Neuron (in vitro differentiated cells): Measurements from ENCODE around the gene IFI27L2.

Source experiments
- H2AFZ ChIP-seq: one replicate; pipeline ENCODE4 v1.6.1; 2013; ENCODE audit warnings: low read depth, mild to moderate bottlenecking, inconsistent platforms, low read length, moderate library complexity
- H3K27me3 ChIP-seq: one replicate; pipeline ENCODE4 v1.6.1; 2013; ENCODE audit warnings: low read length; ENCODE audit not compliant: insufficient read depth
- H3K36me3 ChIP-seq: one replicate; pipeline ENCODE4 v1.6.1; 2013; ENCODE audit warnings: low read length; ENCODE audit not compliant: insufficient read depth
- H3K4me1 ChIP-seq: one replicate; pipeline ENCODE4 v1.6.1; 2013; ENCODE audit warnings: low read length; ENCODE audit not compliant: insufficient read depth
- H3K4me3 ChIP-seq: 2 replicates; pipeline ENCODE4 v1.5.1; 2013; ENCODE audit warnings: mild to moderate bottlenecking, low read length, moderate library complexity
- H3K9me3 ChIP-seq: one replicate; pipeline ENCODE4 v1.6.1; 2013; ENCODE audit warnings: low read length

IFI27L2 gene

GRCh38 chr14:94143239-94143638, 13.8 kb upstream of the IFI27L2 start:
- Histone ChIP-seq H3K9me3 (no peaks in the 10 kb centered on the region), H3K4me3 (no peak overlapping the region), H3K36me3 (no peaks in the 10 kb centered on the region), H2AFZ (no peak overlapping the region), H3K27me3 (no peaks in the 10 kb centered on the region), H3K4me1 (peaks cover 10% of the 10 kb centered on the region)

GRCh38 chr14:94142836-94143235, 13.4 kb upstream of the IFI27L2 start:
- Histone ChIP-seq H3K4me1 (peaks cover 10% of the 10 kb centered on the region), H3K27me3 (no peaks in the 10 kb centered on the region), H3K36me3 (no peaks in the 10 kb centered on the region), H3K4me3 (no peak overlapping the region), H2AFZ (no peak overlapping the region), H3K9me3 (no peaks in the 10 kb centered on the region)

DNA sequence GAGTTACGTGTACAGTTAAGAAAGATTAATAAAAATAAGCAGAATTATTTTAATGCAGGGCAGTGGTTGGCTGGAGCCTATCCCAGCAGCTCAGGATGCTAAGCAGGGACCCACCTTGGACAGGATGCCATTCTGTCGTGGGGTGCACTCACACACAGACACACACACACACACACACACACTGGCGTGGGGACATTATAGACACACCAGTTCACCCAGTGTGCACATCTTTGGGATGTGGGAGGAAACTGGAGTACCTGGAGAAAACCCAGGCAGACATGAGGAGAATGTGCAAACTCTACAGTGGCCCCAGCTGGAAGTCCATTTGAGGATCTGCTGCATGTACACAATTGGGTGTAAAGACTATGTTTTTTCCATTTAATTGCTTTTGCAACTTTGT, 12.8 kb upstream of the IFI27L2 start:
- no peaks in the 10 kb centered on the region for H3K36me3 ChIP-seq
- peaks cover 10% of the 10 kb centered on the region for H3K4me1 ChIP-seq
- no peak overlapping the region for H2AFZ ChIP-seq
- H3K9me3 ChIP-seq: no peaks in the 10 kb centered on the region
- H3K27me3 ChIP-seq: no peaks in the 10 kb centered on the region
- no peak overlapping the region for H3K4me3 ChIP-seq

- Histone ChIP-seq H3K27me3 (no peaks in the 10 kb centered on the region), H3K36me3 (no peaks in the 10 kb centered on the region), H3K4me3 (no peak overlapping the region), H3K9me3 (no peaks in the 10 kb centered on the region), H2AFZ (no peak overlapping the region), H3K4me1 (peaks cover 5% of the 10 kb centered on the region)
Measured at GRCh38 chr14:94139421-94139820, 10.0 kb upstream of the IFI27L2 start.

GRCh38 chr14:94139006-94139405, 9.6 kb upstream of the IFI27L2 start:
- Histone ChIP-seq H3K9me3 (no peaks in the 10 kb centered on the region), H3K27me3 (no peaks in the 10 kb centered on the region), H3K4me3 (no peak overlapping the region), H3K36me3 (no peaks in the 10 kb centered on the region), H2AFZ (no peak overlapping the region), H3K4me1 (peaks cover 5% of the 10 kb centered on the region)

GRCh38 chr14:94138251-94138650, 8.8 kb upstream of the IFI27L2 start:
- no peaks in the 10 kb centered on the region for H3K36me3 ChIP-seq
- H2AFZ ChIP-seq: no peak overlapping the region
- H3K9me3 ChIP-seq: no peaks in the 10 kb centered on the region
- no peak overlapping the region for H3K4me3 ChIP-seq
- H3K27me3 ChIP-seq: no peaks in the 10 kb centered on the region
- peaks cover 5% of the 10 kb centered on the region for H3K4me1 ChIP-seq

- no peaks in the 10 kb centered on the region for H3K27me3 ChIP-seq
- H3K9me3 ChIP-seq: no peaks in the 10 kb centered on the region
- H3K4me3 ChIP-seq: no peak overlapping the region
- no peaks in the 10 kb centered on the region for H3K36me3 ChIP-seq
- H3K4me1 ChIP-seq: peaks cover 5% of the 10 kb centered on the region
- H2AFZ ChIP-seq: no peak overlapping the region
Measured at GRCh38 chr14:94136575-94137331, 7.3 kb upstream of the IFI27L2 start.

GRCh38 chr14:94135476-94135875, 6.1 kb upstream of the IFI27L2 start:
- Histone ChIP-seq H3K27me3 (no peaks in the 10 kb centered on the region), H3K4me1 (peaks cover 5% of the 10 kb centered on the region), H3K4me3 (no peak overlapping the region), H3K9me3 (no peaks in the 10 kb centered on the region), H2AFZ (no peak overlapping the region), H3K36me3 (no peaks in the 10 kb centered on the region)

DNA sequence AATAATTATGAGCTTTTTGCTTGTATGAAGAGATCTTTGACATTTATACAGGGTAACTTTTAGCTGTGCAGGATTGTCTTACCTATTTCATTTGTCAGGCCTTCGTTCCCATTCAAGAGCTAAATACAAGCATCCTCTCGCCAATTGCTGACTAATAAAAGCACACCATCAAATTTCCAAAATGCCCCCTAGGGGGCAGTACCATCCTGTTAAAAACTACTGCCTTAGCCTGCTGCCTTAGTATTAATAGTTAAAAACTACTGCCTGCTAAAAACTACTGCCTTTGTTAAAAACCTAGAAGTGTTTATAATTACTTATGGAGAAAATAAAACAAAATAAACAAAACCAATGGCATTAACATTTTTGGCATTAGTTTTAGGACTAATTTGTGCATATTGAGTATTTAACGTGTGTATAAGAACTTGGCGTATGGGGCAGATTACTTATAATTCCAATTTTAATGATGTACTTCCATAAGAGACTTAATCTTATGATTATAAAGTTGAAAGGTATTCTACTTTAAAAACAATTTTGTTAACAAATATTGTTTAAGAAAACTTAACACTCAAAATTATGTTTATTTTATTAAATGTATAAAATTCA, 3.0 kb upstream of the IFI27L2 start:
- Histone ChIP-seq H3K4me1 (peaks cover 8% of the 10 kb centered on the region), H3K4me3 (no peak overlapping the region), H2AFZ (no peak overlapping the region), H3K27me3 (no peaks in the 10 kb centered on the region), H3K36me3 (no peaks in the 10 kb centered on the region), H3K9me3 (no peaks in the 10 kb centered on the region)

DNA sequence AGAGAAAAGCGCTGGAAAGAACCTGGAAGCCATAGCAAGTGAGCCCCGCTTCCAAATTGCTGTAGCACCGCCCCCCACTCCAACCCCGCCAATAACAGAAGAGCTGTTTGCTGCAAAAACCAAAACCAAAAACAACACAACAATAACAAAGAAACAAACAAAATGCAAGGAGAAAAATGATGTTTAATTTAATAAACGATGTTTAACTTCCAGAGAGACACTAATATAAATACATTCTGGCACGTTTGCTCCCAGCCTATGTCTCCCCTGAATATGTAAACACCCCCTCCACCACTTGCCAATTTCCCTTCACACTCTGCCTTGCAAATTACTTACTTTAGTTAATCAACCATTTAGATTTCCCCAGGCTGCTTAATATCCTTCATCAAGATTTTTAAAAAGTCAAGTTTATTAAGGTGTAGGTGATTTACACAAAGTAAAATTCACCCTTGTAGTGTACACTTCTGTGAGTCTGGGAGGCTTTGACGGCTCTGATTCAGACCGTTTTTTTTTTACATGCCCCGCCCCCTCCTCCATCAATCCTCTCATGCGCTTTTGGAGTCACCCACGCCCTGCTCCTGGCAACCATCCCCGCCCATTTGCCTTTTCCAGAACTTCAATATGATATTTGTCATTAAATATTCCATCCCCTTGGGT, 482 bp upstream of the IFI27L2 start:
- H2AFZ ChIP-seq: peak overlapping the region; percentile 64
- peak overlapping the region; percentile 56 for H3K4me3 ChIP-seq
- H3K9me3 ChIP-seq: no peaks in the 10 kb centered on the region
- peaks cover 8% of the 10 kb centered on the region for H3K4me1 ChIP-seq
- no peaks in the 10 kb centered on the region for H3K27me3 ChIP-seq
- H3K36me3 ChIP-seq: no peaks in the 10 kb centered on the region

- Histone ChIP-seq H3K4me3 (no peak overlapping the region), H3K36me3 (no peaks in the 10 kb centered on the region), H3K4me1 (peaks cover 8% of the 10 kb centered on the region), H2AFZ (no peak overlapping the region), H3K27me3 (peaks cover 5% of the 10 kb centered on the region), H3K9me3 (no peaks in the 10 kb centered on the region)
Measured at GRCh38 chr14:94128216-94128839, 1.1 kb downstream of the IFI27L2 start.

DNA sequence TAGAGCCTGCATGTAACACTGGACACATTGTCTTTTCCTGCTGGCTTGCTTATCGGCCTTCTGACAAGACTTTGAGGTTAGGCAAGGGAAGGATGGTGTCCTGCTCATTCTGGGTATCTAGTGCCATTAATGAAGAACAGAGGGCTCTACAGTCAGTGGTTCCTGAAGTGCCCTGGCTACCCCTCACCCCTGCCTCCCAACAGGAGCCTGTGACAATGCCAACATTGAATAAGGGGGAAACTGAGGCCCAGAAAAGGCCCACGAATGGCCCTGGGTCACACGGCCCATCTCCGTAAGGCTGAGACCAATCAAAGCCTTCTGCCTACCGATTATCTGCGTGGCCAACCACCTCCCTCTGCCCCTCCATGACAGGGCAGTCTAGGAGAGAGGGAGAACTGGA, 2.1 kb downstream of the IFI27L2 start:
- Histone ChIP-seq H3K4me1 (peaks cover 8% of the 10 kb centered on the region), H2AFZ (no peak overlapping the region), H3K9me3 (no peaks in the 10 kb centered on the region), H3K4me3 (no peak overlapping the region), H3K27me3 (peaks cover 8% of the 10 kb centered on the region), H3K36me3 (no peaks in the 10 kb centered on the region)

DNA sequence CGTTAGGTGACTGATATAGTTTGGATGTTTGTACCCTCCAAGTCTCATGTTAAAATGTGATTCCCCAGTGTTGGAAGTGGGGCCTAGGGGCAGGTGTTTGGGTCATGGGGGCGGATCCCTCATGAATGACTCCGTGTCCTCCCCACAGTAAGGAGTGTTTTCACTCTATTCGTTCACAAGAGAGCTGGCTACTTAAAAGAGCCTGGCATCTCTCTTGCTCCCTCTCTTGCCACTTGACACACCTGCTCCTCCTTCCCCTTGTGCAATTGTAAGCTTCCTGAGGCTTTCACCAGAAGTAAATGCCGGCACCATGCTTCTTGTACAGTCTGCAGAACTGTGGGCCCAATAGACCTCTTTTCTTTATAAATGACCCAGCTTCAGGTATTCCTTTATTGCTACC, 2.6 kb downstream of the IFI27L2 start:
- Histone ChIP-seq H2AFZ (no peak overlapping the region), H3K4me1 (peaks cover 8% of the 10 kb centered on the region), H3K36me3 (no peaks in the 10 kb centered on the region), H3K4me3 (no peak overlapping the region), H3K9me3 (no peaks in the 10 kb centered on the region), H3K27me3 (peaks cover 9% of the 10 kb centered on the region)
